Measurements from ENCODE around the gene PTPDC1.

PTPDC1 gene, protein sequence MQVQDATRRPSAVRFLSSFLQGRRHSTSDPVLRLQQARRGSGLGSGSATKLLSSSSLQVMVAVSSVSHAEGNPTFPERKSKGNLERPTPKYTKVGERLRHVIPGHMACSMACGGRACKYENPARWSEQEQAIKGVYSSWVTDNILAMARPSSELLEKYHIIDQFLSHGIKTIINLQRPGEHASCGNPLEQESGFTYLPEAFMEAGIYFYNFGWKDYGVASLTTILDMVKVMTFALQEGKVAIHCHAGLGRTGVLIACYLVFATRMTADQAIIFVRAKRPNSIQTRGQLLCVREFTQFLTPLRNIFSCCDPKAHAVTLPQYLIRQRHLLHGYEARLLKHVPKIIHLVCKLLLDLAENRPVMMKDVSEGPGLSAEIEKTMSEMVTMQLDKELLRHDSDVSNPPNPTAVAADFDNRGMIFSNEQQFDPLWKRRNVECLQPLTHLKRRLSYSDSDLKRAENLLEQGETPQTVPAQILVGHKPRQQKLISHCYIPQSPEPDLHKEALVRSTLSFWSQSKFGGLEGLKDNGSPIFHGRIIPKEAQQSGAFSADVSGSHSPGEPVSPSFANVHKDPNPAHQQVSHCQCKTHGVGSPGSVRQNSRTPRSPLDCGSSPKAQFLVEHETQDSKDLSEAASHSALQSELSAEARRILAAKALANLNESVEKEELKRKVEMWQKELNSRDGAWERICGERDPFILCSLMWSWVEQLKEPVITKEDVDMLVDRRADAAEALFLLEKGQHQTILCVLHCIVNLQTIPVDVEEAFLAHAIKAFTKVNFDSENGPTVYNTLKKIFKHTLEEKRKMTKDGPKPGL

DNA sequence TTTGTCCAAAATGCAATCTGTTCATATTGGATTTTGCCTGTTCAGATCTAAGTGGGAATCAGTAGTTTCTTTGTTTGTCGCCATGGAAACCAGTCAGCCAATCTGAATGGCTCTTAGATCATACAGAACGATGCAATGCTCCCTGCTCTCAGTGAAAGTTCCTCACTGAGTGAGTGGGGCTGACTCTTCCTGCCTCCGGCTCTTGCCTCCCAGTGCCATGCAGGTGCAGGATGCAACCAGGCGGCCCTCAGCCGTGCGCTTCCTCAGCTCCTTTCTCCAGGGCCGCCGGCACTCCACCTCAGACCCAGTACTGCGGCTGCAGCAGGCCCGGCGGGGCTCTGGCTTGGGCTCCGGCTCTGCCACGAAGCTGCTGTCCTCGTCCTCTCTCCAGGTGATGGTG, at the start of gene PTPDC1:
Gene PTPDC1, plus strand, starts transcription at position 151 of the 400 bp plus-strand sequence. Its CDS starts 67 bp downstream, at position 218.
- no peak for DNase-seq

DNA sequence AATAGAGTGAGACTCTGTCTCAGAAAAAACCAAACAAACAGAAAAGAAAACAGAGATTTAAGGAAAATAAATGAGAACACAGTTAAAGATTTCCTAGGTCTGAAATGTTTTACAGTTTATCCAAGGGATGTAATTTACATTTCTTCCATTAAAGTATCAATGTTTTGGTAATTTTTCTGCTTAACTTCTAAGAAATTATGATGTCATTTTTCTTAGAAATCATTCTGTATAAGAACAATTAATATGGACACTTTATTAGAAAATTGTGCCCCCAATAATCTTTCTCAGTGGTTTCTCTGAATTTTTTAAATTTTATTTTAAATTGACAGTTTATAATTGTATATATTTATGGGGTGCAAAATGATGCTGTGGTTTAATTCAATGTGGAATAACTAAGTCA, 49.8 kb upstream of the PTPDC1 start:
- DNase-seq, result no peak

- DNase-seq, result no peak
Measured at GRCh38 chr9:94039786-94040185, 44.5 kb upstream of the PTPDC1 start.

- no peak for DNase-seq
Measured at GRCh38 chr9:94042516-94043360, 41.5 kb upstream of the PTPDC1 start.

DNA sequence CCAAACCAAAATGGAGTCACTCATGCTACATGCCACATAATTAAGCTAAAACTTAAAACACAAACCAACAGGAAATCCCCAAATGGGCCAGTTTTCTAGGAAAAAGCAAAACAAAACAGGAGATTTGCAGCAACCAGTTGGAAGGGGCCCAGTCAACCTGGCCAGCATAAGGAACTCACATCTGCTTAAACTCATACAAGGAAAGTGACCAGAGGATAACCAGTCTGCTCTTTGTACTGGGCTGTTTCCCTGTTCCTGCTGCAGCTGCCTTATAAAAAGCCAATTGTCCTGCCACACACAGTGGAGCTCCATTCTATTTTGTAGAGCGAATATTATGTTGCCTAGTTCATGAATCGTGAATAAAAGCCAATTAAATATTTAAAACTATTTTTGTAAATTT, 29.5 kb upstream of the PTPDC1 start:
- DNase-seq, result no peak

DNA sequence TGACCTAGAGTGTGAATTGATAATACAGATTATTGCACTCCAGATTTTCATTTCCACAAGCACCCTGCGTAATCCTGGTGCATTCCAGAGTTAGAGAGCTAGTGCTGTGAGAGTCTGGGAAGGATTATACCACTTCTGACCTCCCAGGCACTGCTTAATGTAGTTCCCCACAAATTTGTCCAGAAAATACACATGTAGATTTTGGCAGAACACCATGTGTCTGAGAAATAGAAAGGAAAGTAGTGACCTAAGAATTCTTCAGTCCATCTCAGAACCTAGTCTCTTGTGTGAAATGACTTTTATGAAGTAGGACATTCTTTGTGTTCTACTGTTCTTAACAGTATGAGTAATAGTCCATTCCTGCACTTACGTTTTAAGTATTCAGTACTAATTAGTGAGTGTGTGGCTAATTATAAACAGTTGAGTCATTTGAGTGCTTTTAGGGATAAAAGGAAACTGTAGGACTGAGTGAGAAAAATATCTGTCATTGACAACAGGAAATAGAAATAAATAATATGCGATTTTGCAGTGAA, 27.8 kb upstream of the PTPDC1 start:
- DNase-seq, result no peak

- DNase-seq, result no peak
Measured at GRCh38 chr9:94057918-94058317, 26.3 kb upstream of the PTPDC1 start.

GRCh38 chr9:94061864-94062263, 22.4 kb upstream of the PTPDC1 start:
- no peak for DNase-seq

DNA sequence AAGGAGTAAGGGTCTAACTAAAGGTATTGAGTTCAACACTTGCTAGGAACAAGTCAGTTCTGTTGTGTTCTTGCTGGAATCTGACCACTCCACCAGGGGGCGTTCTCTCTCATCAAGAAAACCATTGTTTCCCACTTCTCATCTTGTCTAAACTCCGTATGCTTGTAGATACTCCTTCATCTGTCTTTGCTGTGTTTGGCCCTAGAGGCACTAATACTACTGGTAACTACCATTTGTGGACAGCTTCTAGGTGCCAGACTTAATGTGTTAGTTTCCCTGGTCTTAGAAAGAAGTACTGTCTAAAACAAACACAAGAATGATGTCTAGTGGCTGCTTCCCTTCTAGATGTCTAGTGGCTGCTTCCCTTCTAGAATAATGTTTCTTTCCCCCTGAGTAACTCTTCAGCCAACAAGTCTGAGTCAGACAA, 18.7 kb upstream of the PTPDC1 start:
- no peak for DNase-seq

GRCh38 chr9:94068257-94068656, 16.0 kb upstream of the PTPDC1 start:
- DNase-seq, result no peak

- DNase-seq, result no peak
Measured at GRCh38 chr9:94076557-94076956, 7.7 kb upstream of the PTPDC1 start.

DNA sequence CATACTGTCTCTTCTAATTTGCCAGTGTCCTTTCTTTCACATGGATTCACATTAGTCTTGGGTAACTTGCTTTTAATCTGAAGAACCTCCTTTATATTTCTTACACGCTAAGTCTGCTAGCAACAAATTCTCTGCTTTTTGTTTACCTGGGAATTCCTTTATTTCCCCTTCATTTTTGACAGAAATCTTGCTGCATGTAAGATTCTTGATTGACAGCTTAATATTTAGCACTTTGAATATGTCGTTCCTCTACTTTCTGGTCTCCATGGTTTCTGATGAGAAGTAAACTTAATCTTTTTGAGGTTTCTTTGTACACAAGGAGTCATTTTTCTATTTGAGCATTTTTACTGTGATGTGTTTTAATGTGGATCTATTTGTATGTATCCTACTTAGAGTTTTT, 6.2 kb upstream of the PTPDC1 start:
- DNase-seq, result no peak

DNA sequence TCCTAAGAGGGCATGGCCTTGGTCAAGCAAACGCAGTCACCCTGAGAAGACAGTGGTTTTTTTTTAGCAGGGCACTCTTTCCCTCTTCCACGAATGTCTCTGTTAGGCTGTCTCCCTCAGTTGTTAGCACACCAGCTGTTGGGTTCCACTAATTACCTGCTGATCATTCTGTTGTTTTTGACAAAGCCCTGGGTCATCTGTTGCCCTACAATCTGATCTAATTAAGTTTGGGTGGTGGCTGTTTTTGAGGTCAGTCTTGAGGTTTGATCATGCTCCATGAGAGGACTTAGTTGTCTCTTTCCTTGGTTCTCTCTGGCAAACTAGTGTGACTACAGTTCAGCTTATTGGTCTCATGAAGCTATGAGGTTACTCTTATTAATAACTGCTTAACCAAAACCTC, 5.0 kb upstream of the PTPDC1 start:
- DNase-seq, result no peak

DNA sequence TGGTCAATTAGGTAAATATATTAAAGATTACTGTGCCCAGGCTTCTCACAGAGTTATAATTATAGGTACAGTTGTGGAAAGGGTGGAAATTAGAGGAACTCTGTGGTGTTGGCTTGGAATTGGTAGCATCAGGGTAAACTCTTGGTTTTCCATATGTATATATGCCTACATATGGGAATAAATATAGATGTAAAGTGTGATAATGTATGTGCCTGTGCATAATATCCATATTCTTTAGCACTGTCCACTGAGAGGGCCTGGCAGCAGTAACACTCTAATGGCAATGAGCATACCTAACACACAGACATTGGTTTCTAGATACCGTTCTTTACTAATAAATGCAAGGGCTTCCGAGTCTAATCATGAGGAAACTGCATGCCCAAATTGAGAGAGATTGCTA, 4.0 kb upstream of the PTPDC1 start:
- no peak for DNase-seq

GRCh38 chr9:94081435-94081834, 2.8 kb upstream of the PTPDC1 start:
- DNase-seq, result no peak

DNA sequence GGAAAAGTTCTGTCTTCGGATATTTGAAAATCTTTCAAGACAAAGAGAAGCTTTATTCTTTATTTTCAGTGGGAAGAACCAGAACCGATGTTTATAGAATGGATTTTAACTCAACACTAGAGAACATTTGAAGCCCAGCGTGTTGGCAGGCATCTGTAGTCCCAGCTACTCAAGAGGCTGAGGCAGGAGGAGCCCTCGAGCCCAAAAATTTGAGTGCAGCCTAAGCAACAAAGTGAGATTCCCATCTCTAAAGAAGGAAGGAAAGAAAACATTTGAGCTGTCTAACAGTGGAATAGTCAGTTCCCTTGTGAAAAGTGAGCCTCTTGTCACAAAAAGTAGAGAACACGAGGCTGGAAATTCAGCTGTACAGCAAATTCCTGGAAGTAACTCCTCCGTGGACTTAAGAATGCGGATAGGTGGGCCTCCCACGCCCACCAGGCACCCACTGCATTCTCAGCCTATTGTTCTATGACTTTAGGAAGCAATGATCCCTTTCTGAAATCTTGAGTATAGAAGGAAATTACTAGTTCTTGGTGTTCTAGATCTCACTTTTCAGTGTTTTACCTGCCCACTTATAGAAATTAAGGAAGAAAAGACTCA, 2.3 kb upstream of the PTPDC1 start:
- no peak for DNase-seq

- no peak for DNase-seq
Measured at GRCh38 chr9:94082553-94082952, 1.7 kb upstream of the PTPDC1 start.

- DNase-seq, result no peak
Measured at GRCh38 chr9:94082956-94083355, 1.3 kb upstream of the PTPDC1 start.

DNA sequence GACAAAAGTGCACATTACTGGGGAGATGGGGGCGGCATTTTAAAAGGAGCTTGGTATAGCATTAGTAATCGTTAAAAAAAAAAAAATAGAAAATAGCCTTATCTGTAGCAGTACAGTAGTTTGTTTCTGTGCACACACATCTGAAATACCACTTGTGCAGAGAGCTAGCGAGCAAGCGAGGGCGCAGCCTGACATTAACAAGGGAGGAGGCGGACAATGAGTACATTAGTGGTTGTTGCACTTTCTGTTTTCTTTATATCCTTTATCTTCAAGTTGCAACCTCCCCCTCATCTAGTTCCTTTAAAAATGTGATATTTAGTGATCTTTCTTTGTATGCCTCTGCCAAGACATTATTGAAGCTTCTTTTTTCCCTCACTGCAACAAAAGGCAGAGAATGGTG, 880 bp upstream of the PTPDC1 start:
- DNase-seq, result no peak

- DNase-seq, result no peak
Measured at GRCh38 chr9:94085062-94085639, 887 bp downstream of the PTPDC1 start.

DNA sequence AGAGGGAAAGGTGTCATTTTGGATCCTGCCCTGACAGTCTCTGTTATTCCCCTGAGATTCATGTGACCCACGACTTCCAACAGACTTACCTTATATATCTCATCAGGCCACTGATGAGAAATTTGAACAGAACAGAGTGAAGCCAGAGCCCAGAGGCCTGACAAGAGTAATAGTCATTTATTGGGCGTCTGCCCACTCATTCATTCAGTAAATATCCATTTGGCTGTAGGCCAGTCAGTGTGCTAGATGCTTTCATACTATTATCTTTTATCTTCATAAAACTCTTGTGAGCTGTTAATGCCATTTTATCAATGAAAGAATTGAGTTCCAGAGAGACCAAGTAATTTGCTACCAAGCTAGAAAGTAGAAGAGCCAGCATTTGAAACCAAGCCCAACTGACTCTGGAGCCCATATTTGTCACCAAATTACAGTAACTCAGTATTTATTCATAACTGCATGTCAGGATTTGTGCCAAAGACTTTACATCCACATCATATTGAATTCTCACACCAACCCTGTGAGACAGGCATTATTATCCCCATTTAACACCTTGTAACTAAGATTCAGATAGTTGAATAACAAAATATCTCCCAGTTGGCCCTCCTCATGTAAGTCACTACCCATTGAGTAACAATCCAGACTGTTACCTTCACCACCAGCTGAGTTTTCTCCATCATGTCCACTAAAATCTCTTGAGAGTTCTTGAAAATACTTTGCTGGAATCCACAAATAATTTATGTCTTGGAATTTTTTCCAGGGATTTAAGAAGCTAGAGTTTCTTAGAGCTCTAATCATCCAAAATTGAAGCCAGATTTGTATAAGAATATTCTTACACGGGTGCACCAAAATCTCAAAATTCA, 2.5 kb downstream of the PTPDC1 start:
- no peak for DNase-seq
